H9 (cell line): ENCODE measurements around the gene JMJD1C. TPM values are rescaled to one million over a fixed set of nuclear protein-coding genes. Genes with fewer than 3 reads are reported as not detected.
A peak's percentile ranks its signal among the peaks of the same experiment; 100 is the strongest.

Source experiments
- DNase-seq: peaks from one replicate; pipeline ENCODE4 v3.0.0-alpha.2; 2017
- H2AFZ ChIP-seq: one replicate; pipeline ENCODE4 v1.6.1; 2013; ENCODE audit warnings: mild to moderate bottlenecking, low read length, control low read depth, moderate library complexity
- H2AK5ac ChIP-seq: 2 replicates; pipeline ENCODE4 v1.6.1; 2013; ENCODE audit warnings: low read length, control low read depth, mixed read lengths; ENCODE audit not compliant: insufficient read length
- H2BK120ac ChIP-seq: one replicate; pipeline ENCODE4 v1.6.1; 2013; ENCODE audit warnings: low read depth, mild to moderate bottlenecking, low read length, control low read depth, inconsistent platforms; ENCODE audit not compliant: poor library complexity, severe bottlenecking
- H2BK12ac ChIP-seq: 2 replicates; pipeline ENCODE4 v1.6.1; 2013; ENCODE audit warnings: low read length, control low read depth, mixed read lengths, low read depth; ENCODE audit not compliant: insufficient read length
- H2BK15ac ChIP-seq: 2 replicates; pipeline ENCODE4 v1.6.1; 2013; ENCODE audit warnings: low read depth, low read length, control low read depth
- H2BK20ac ChIP-seq: one replicate; pipeline ENCODE4 v1.6.1; 2013; ENCODE audit warnings: low read depth, mild to moderate bottlenecking, low read length, control low read depth, inconsistent platforms; ENCODE audit not compliant: poor library complexity, severe bottlenecking
- H2BK5ac ChIP-seq: 2 replicates; pipeline ENCODE4 v1.6.1; 2013; ENCODE audit warnings: low read length, control low read depth, mixed read lengths; ENCODE audit not compliant: insufficient read length
- H3K14ac ChIP-seq: 2 replicates; pipeline ENCODE4 v1.6.1; 2013; ENCODE audit warnings: low read length, control low read depth; ENCODE audit not compliant: insufficient read depth
- H3K18ac ChIP-seq: 2 replicates; pipeline ENCODE4 v1.6.1; 2013; ENCODE audit warnings: low read depth, mild to moderate bottlenecking, mixed read lengths, low read length, control low read depth; ENCODE audit not compliant: insufficient read length
- H3K23ac ChIP-seq: 2 replicates; pipeline ENCODE4 v1.6.1; 2013; ENCODE audit warnings: low read length, control low read depth, mixed read lengths, low read depth; ENCODE audit not compliant: insufficient read length
- H3K23me2 ChIP-seq: 2 replicates; pipeline ENCODE4 v1.6.1; 2013; ENCODE audit warnings: low read depth, mild to moderate bottlenecking, mixed read lengths, low read length, control low read depth; ENCODE audit not compliant: insufficient read length, poor library complexity, severe bottlenecking
- H3K27ac ChIP-seq: 2 replicates; pipeline ENCODE4 v1.5.1; 2013; ENCODE audit warnings: low read length, control low read depth, mixed read lengths, low read depth; ENCODE audit not compliant: insufficient read length
- H3K27me3 ChIP-seq: 2 replicates; pipeline ENCODE4 v1.6.1; 2013; ENCODE audit warnings: low read length, control low read depth, inconsistent platforms; ENCODE audit not compliant: insufficient read depth
- H3K4ac ChIP-seq: 2 replicates; pipeline ENCODE4 v1.6.1; 2013; ENCODE audit warnings: low read depth, mild to moderate bottlenecking, control low read depth, inconsistent platforms, low read length, moderate library complexity
- H3K4me1 ChIP-seq: 2 replicates; pipeline ENCODE4 v1.6.1; 2013; ENCODE audit warnings: low read length, control low read depth, inconsistent platforms; ENCODE audit not compliant: insufficient read depth
- H3K4me2 ChIP-seq: 2 replicates; pipeline ENCODE4 v1.6.1; 2013; ENCODE audit warnings: low read length, control low read depth, mixed read lengths; ENCODE audit not compliant: insufficient read length, insufficient read depth
- H3K56ac ChIP-seq: 2 replicates; pipeline ENCODE4 v1.6.1; 2013; ENCODE audit warnings: low read depth, mild to moderate bottlenecking, mixed read lengths, low read length, control low read depth; ENCODE audit not compliant: insufficient read length
- H3K79me1 ChIP-seq: 2 replicates; pipeline ENCODE4 v1.6.1; 2013; ENCODE audit warnings: low read depth, mild to moderate bottlenecking, moderate library complexity, low read length, control low read depth, inconsistent platforms; ENCODE audit not compliant: insufficient read depth, poor library complexity, severe bottlenecking
- H3K79me2 ChIP-seq: 2 replicates; pipeline ENCODE4 v1.6.1; 2013; ENCODE audit warnings: low read length, control low read depth, inconsistent platforms; ENCODE audit not compliant: insufficient read depth
- H3K9ac ChIP-seq: 2 replicates; pipeline ENCODE4 v1.6.1; 2013; ENCODE audit warnings: low read length, control low read depth, mixed read lengths; ENCODE audit not compliant: insufficient read length; ENCODE audit errors: extremely low read depth
- H3K9me3 ChIP-seq: one replicate; pipeline ENCODE4 v1.6.1; 2013; ENCODE audit warnings: low read depth, low read length, inconsistent platforms; ENCODE audit not compliant: control insufficient read depth
- H3T11ph ChIP-seq: one replicate; pipeline ENCODE4 v1.6.1; 2013; ENCODE audit warnings: mild to moderate bottlenecking, low read length, control low read depth, inconsistent platforms
- H4K20me1 ChIP-seq: one replicate; pipeline ENCODE4 v1.6.1; 2013; ENCODE audit not compliant: control insufficient read depth, insufficient read length, insufficient read depth
- H4K5ac ChIP-seq: 2 replicates; pipeline ENCODE4 v1.6.1; 2013; ENCODE audit warnings: low read depth, mild to moderate bottlenecking, mixed read lengths, low read length, control low read depth; ENCODE audit not compliant: insufficient read length
- H4K8ac ChIP-seq: replicated peaks from 2 replicates; pipeline ENCODE4 v1.6.1; 2013; ENCODE audit warnings: low read length, control low read depth, mixed read lengths, low read depth; ENCODE audit not compliant: insufficient read length
- H4K91ac ChIP-seq: 2 replicates; pipeline ENCODE4 v1.6.1; 2013; ENCODE audit warnings: low read depth, mild to moderate bottlenecking, moderate library complexity, mixed read lengths, low read length, control low read depth; ENCODE audit not compliant: insufficient read length
- H3K27ac Mint-ChIP-seq, 3 experiments: 2 replicates in 2 of 3; 3 replicates in 1 of 3; pipeline ENCODE4 v1.8.0; 2020 to 2021; ENCODE audit warnings: mixed read lengths in 3 of 3, mild to moderate bottlenecking in 1 of 3, moderate library complexity in 1 of 3
- H3K27me3 Mint-ChIP-seq: 2 replicates; pipeline ENCODE4 v1.8.0; 2021; ENCODE audit warnings: low read depth, mild to moderate bottlenecking, moderate library complexity, mixed read lengths
- H3K36me3 Mint-ChIP-seq, 3 experiments: 2 replicates in 2 of 3; 3 replicates in 1 of 3; pipeline ENCODE4 v1.8.0; 2020 to 2021; ENCODE audit warnings: low read depth in 3 of 3, mixed read lengths in 3 of 3; ENCODE audit not compliant: insufficient read depth in 1 of 3
- H3K4me1 Mint-ChIP-seq, 2 experiments: 2 replicates each; pipeline ENCODE4 v1.8.0; 2020; ENCODE audit warnings: mixed read lengths in 2 of 2
- H3K4me3 Mint-ChIP-seq, 2 experiments: 2 replicates in 1 of 2; 3 replicates in 1 of 2; pipeline ENCODE4 v1.8.0; 2020 to 2021; ENCODE audit warnings: mild to moderate bottlenecking in 2 of 2, mixed read lengths in 2 of 2, moderate library complexity in 1 of 2
- H3K9me3 Mint-ChIP-seq, 2 experiments: 2 replicates in 1 of 2; 3 replicates in 1 of 2; pipeline ENCODE4 v1.8.0; 2020; ENCODE audit warnings: mild to moderate bottlenecking in 2 of 2, mixed read lengths in 2 of 2, moderate library complexity in 1 of 2
- CTCF ChIP-seq: fragments of 200-600 bp; sonication (generic); conservative IDR thresholded peaks from 3 replicates; pipeline ENCODE4 v1.8.0; 2021; ENCODE audit warnings: antibody characterized with exemption, mild to moderate bottlenecking
- WGBS: extraction: QIAGEN DNeasy Blood & Tissue Kit; methylation state at CpG from one replicate; pipeline ENCODE4 v1.1.7; 2013; ENCODE audit warnings: missing lambda C conversion rate, low lambda C conversion rate, mixed read lengths; ENCODE audit not compliant: insufficient read length; ENCODE audit errors: extremely low coverage; 5-methylcytosine and 5-hydroxymethylcytosine counted together
- total RNA-seq: library from RNA; stranded (reverse); gene quantifications from 2 replicates; pipeline ENCODE4 v1.2.1, GENCODE V29; 2021

The JMJD1C gene
- total RNA-seq, 1 experiment from 2014 or later = 200 TPM

GRCh38 chr10:63142136-63142535 is 323.6 kb downstream of the JMJD1C start:
- Mint-ChIP-seq H3K9me3 (no peaks in the 10 kb centered on the region), H3K27me3 (no peaks in the 10 kb centered on the region), H3K36me3 (peaks cover 3 to 12% (median 10%) of the 10 kb centered on the region in 3 experiments; a peak in 6 of 7 replicates), H3K27ac (peak overlapping the region in 1 of 3 experiments; percentile 39; a peak in 1 of 7 replicates), H3K4me3 (no peak overlapping the region), H3K4me1 (peaks cover 7 to 8% of the 10 kb centered on the region in 2 experiments; a peak in 3 of 4 replicates)
- Histone ChIP-seq H2AK5ac (no peak overlapping the region), H3K56ac (no peak overlapping the region), H3K18ac (no peak overlapping the region), H3K14ac (no peak overlapping the region), H2BK12ac (no peak overlapping the region), H2AFZ (no peak overlapping the region), H4K91ac (no peak overlapping the region), H4K20me1 (no peaks in the 10 kb centered on the region), H4K5ac (no peak overlapping the region), H3K27me3 (no peaks in the 10 kb centered on the region), H4K8ac (no peak overlapping the region), H3K23ac (no peak overlapping the region), H2BK5ac (no peak overlapping the region), H2BK15ac (no peak overlapping the region), H3K4me2 (no peak overlapping the region), H3T11ph (no peak overlapping the region), H3K9ac (no peak overlapping the region), H3K4me1 (no peaks in the 10 kb centered on the region; the same call in 1 of the 2 replicates), H3K4ac (no peak overlapping the region), H2BK20ac (no peak overlapping the region), H3K9me3 (no peaks in the 10 kb centered on the region), H3K23me2 (no peaks in the 10 kb centered on the region), H2BK120ac (no peak overlapping the region), H3K79me2 (peaks cover 14% of the 10 kb centered on the region), H3K79me1 (peaks cover 3% of the 10 kb centered on the region), H3K27ac (no peak overlapping the region)
- TF ChIP-seq CTCF = no peak
- no CpG with 5 or more reads among the region's 6 CpGs for WGBS
- DNase-seq = no peak
